PC-3 (cell line): ENCODE results near the gene GRAMD1C. TPM values are rescaled to one million over a fixed set of nuclear protein-coding genes. Genes with fewer than 3 reads are reported as not detected.
A peak's percentile ranks its signal among the peaks of the same experiment; 100 is the strongest.

ENCODE experiments used
- ATAC-seq: fragments of 200-7000 bp; cut with Tn5 transposase; 2 replicates; pipeline ENCODE4 v1.9.1; 2020; ENCODE audit warnings: mild to moderate bottlenecking, moderate library complexity
- Bru-seq: library from RNA; stranded (reverse); fragments of 400-500 nt; gene quantifications from one replicate; lab custom pipeline; 2021; lab: Mats Ljungman, UMichigan
- BruChase-seq, 2 experiments: library from RNA; stranded (reverse); fragments of 400-500 nt; gene quantifications; one replicate each; lab custom pipeline; 2021; lab: Mats Ljungman, UMichigan
- BruUV-seq: library from RNA; stranded (reverse); fragments of 400-500 nt; replicated peaks from 2 replicates; lab custom pipeline; 2021; lab: Mats Ljungman, UMichigan
- CTCF ChIA-PET: fragments of 300-600 bp; sonication (Branson Sonifier 250); formaldehyde crosslinking; loops from one replicate; lab custom pipeline; 2022; ENCODE audit warnings: antibody characterized with exemption; lab: Charles Lee
- POLR2A ChIA-PET: fragments of 300-600 bp; sonication (Branson Sonifier 250); formaldehyde crosslinking; loops from one replicate; lab custom pipeline; 2022; ENCODE audit warnings: antibody characterized with exemption; ENCODE audit not compliant: unreplicated experiment; lab: Charles Lee
- DNase-seq: peaks from one replicate; pipeline ENCODE4 v3.0.0-alpha.2; 2015
- H2AFZ ChIP-seq: fragments of 300-600 bp; sonication (generic); 2 replicates; pipeline ENCODE4 v1.6.0; 2016; ENCODE audit warnings: antibody characterized with exemption, low read length
- H3F3A ChIP-seq: fragments of 300-600 bp; sonication (generic); one replicate; pipeline ENCODE4 v1.6.0; 2017; ENCODE audit warnings: antibody characterized with exemption, low read length, control low read depth, mild to moderate bottlenecking; ENCODE audit not compliant: unreplicated experiment
- H3K27ac ChIP-seq: fragments of 300-600 bp; sonication (generic); 2 replicates; pipeline ENCODE4 v1.5.1; 2016; ENCODE audit warnings: mild to moderate bottlenecking, low read length
- H3K27me3 ChIP-seq: fragments of 300-600 bp; sonication (generic); 2 replicates; pipeline ENCODE4 v1.6.1; 2016; ENCODE audit warnings: low read length, mixed read lengths
- H3K36me3 ChIP-seq: fragments of 300-600 bp; sonication (generic); 2 replicates; pipeline ENCODE4 v1.6.1; 2016; ENCODE audit warnings: low read depth, mixed run types, low read length, mixed read lengths
- H3K4me1 ChIP-seq: fragments of 300-600 bp; sonication (generic); 2 replicates; pipeline ENCODE4 v1.5.1; 2016; ENCODE audit warnings: low read length; ENCODE audit not compliant: insufficient read depth
- H3K4me2 ChIP-seq: fragments of 300-600 bp; sonication (generic); 2 replicates; pipeline ENCODE4 v1.6.0; 2016; ENCODE audit warnings: low read length
- H3K4me3 ChIP-seq: fragments of 300-600 bp; sonication (generic); 2 replicates; pipeline ENCODE4 v1.5.1; 2016; ENCODE audit warnings: mild to moderate bottlenecking, low read length, mixed read lengths
- H3K79me2 ChIP-seq: fragments of 300-600 bp; sonication (generic); 2 replicates; pipeline ENCODE4 v1.6.1; 2017; ENCODE audit warnings: low read length, mixed read lengths
- H3K9ac ChIP-seq: fragments of 300-600 bp; sonication (generic); 2 replicates; pipeline ENCODE4 v1.6.0; 2016; ENCODE audit warnings: mild to moderate bottlenecking, low read length
- H3K9me2 ChIP-seq: fragments of 300-600 bp; sonication (generic); replicated peaks from 2 replicates; pipeline ENCODE4 v1.6.1; 2016; ENCODE audit warnings: mixed run types, low read length, mixed read lengths
- H3K9me3 ChIP-seq: fragments of 300-600 bp; sonication (generic); 2 replicates; pipeline ENCODE4 v1.6.1; 2016; ENCODE audit warnings: low read length, mixed read lengths
- H4K20me1 ChIP-seq: fragments of 300-600 bp; sonication (generic); 2 replicates; pipeline ENCODE4 v1.6.1; 2016; ENCODE audit warnings: low read length, mixed read lengths
- CTCF ChIP-seq: fragments of 300-600 bp; sonication (generic); conservative IDR thresholded peaks from 2 replicates; pipeline ENCODE4 v1.5.1; 2017; ENCODE audit warnings: antibody characterized with exemption, low read depth, mild to moderate bottlenecking, low read length
- EZH2 ChIP-seq: fragments of 300-600 bp; sonication (generic); IDR thresholded peaks from one replicate; pipeline ENCODE4 v1.6.1; 2017; ENCODE audit warnings: antibody characterized with exemption, mild to moderate bottlenecking, low read length; ENCODE audit not compliant: unreplicated experiment
- EZH2phosphoT487 ChIP-seq: fragments of 300-600 bp; sonication (generic); IDR thresholded peaks from 2 replicates; pipeline ENCODE4 v1.6.1; 2018; ENCODE audit warnings: mild to moderate bottlenecking, antibody characterized with exemption, low read length, borderline replicate concordance
- intact Hi-C: fragments of 100-400 bp; cut with micrococcal nuclease; formaldehyde crosslinking; loops from 2 replicates; pipeline ENCODE4 v1.9.0; 2023
- long read RNA-seq: library from polyadenylated mRNA; unstranded; transcript quantifications from one replicate; pipeline ENCODE4 v2.0.0, GENCODE V29; 2021; ENCODE audit not compliant: unreplicated experiment
- total RNA-seq: library from RNA; depleted of rRNA; stranded (reverse); fragments of >200 nt; gene quantifications from 2 replicates; pipeline ENCODE4 v1.2.3, GENCODE V29; 2014; rRNA removed

Gene GRAMD1C
- total RNA-seq = 2.8 and 4.5 TPM in 2 replicates
- percentile 33 among the genes with signal in this experiment for Bru-seq, nascent RNA
- percentile 30 among the genes with signal in this experiment for BruChase-seq, experiment 1, labeled RNA remaining after a 6-hour chase
- percentile 30 among the genes with signal in this experiment for BruChase-seq, experiment 2, labeled RNA remaining after a 2-hour chase
- long read RNA-seq, full-length matches to known transcripts = 3 of 7 reads
- long read RNA-seq, partial matches to known transcripts = 1 of 7 reads
- long read RNA-seq, other reads (novel, unspliced or antisense) = 3 of 7 reads

- Histone ChIP-seq H3K36me3 (no peaks in the 10 kb centered on the region), H2AFZ (peak within 1 kb of the TSS; percentile 97), H3F3A (no peaks in the 10 kb centered on the region), H4K20me1 (no peaks in the 10 kb centered on the region), H3K27ac (no peak within 1 kb of the TSS), H3K9ac (peak within 1 kb of the TSS; percentile 56), H3K27me3 (no peaks in the 10 kb centered on the region), H3K9me3 (no peaks in the 10 kb centered on the region), H3K4me1 (peaks cover 17% of the 10 kb centered on the region), H3K9me2 (no peaks in the 10 kb centered on the region), H3K4me2 (peak within 1 kb of the TSS; percentile 96), H3K4me3 (peak within 1 kb of the TSS; percentile 80), H3K79me2 (no peaks in the 10 kb centered on the region)
- BruUV-seq = no TSS peak
- ChIA-PET POLR2A (no interaction called here), CTCF (interaction anchor here (0.6 to 0.7 kb wide), 3 partner anchors 92 to 209 kb away, joined by 3 to 8 read pairs (median 4); partner anchors contain the start of gene ATP6V1A)
- intact Hi-C loops = loop anchor here (1.0 to 2.0 kb wide), 3 partner anchors 75 to 218 kb away; partner anchors contain the start of genes CCDC191 and QTRT2
- DNase-seq = peak; percentile 91
- TF ChIP-seq CTCF (peak; percentile 90), EZH2 (no peak)
- peak; percentile 94 for ATAC-seq
Measured at GRCh38 chr3:113838631-113839209, at the start of gene GRAMD1C. GRAMD1C (plus strand) TSS chr3:113838788; CDS start chr3:113838910, 122 bp downstream.

GRCh38 chr3:113791381-113791780, 47.2 kb upstream of the GRAMD1C start:
- intact Hi-C loops = no loop called here
- no peak overlapping the region for H3K27ac ChIP-seq
- no peak overlapping the region for H3K4me2 ChIP-seq
- ChIA-PET CTCF (no interaction called here), POLR2A (interaction anchor here (0.6 to 0.7 kb wide), 2 partner anchors 64 to 80 kb away, joined by 5 to 17 read pairs; no protein-coding TSS in a partner anchor)
- H3K4me1 ChIP-seq = no peaks in the 10 kb centered on the region
- no peak overlapping the region for H3K4me3 ChIP-seq
- no peak for TF ChIP-seq EZH2phosphoT487
- no peak for TF ChIP-seq CTCF
- no peak for TF ChIP-seq EZH2
- H2AFZ ChIP-seq = no peak overlapping the region
- ATAC-seq (no peak), DNase-seq (no peak)
- no peaks in the 10 kb centered on the region for H3K9me3 ChIP-seq
- H4K20me1 ChIP-seq = no peaks in the 10 kb centered on the region
- no peak overlapping the region for H3K9ac ChIP-seq
- H3K27me3 ChIP-seq = no peaks in the 10 kb centered on the region
- no peaks in the 10 kb centered on the region for H3K79me2 ChIP-seq
- no peaks in the 10 kb centered on the region for H3F3A ChIP-seq
- BruUV-seq = no TSS peak
- no peaks in the 10 kb centered on the region for H3K9me2 ChIP-seq
- peaks cover 13% of the 10 kb centered on the region for H3K36me3 ChIP-seq

GRCh38 chr3:113794526-113794925, 44.1 kb upstream of the GRAMD1C start:
- no peaks in the 10 kb centered on the region for H3K4me1 ChIP-seq
- intact Hi-C loops = loop anchor here (2.0 kb wide), 1 partner anchor 58 kb away; no protein-coding TSS in a partner anchor
- H2AFZ ChIP-seq = no peak overlapping the region
- no peak overlapping the region for H3K9ac ChIP-seq
- ATAC-seq (no peak), DNase-seq (no peak)
- H3K27me3 ChIP-seq = no peaks in the 10 kb centered on the region
- no peak overlapping the region for H3K4me2 ChIP-seq
- peaks cover 16% of the 10 kb centered on the region for H3K36me3 ChIP-seq
- TF ChIP-seq EZH2phosphoT487 (no peak), CTCF (no peak), EZH2 (no peak)
- H3K9me2 ChIP-seq = no peaks in the 10 kb centered on the region
- H3K4me3 ChIP-seq = no peak overlapping the region
- no peaks in the 10 kb centered on the region for H3K9me3 ChIP-seq
- H4K20me1 ChIP-seq = no peaks in the 10 kb centered on the region
- no TSS peak for BruUV-seq
- no peak overlapping the region for H3K27ac ChIP-seq
- CTCF ChIA-PET = no interaction called here
- H3F3A ChIP-seq = no peaks in the 10 kb centered on the region
- POLR2A ChIA-PET = no interaction called here
- H3K79me2 ChIP-seq = no peaks in the 10 kb centered on the region
